Stimulated activated naive CD4-positive, alpha-beta T cell treated with Interleukin-2 at 50 U/mL for 16 hours (primary cell): ENCODE data around the gene GPR45.
A peak's percentile ranks its signal among the peaks of the same experiment; 100 is the strongest.
"Not testable (repeated sequence)": the region's sequence is repeated elsewhere in the genome, so short reads cannot be mapped to it uniquely, and the experiment has no call there.

ENCODE experiments used
- DNase-seq: peaks from one replicate; lab custom pipeline; 2025; lab: John Stamatoyannopoulos, UW

GPR45 gene, protein sequence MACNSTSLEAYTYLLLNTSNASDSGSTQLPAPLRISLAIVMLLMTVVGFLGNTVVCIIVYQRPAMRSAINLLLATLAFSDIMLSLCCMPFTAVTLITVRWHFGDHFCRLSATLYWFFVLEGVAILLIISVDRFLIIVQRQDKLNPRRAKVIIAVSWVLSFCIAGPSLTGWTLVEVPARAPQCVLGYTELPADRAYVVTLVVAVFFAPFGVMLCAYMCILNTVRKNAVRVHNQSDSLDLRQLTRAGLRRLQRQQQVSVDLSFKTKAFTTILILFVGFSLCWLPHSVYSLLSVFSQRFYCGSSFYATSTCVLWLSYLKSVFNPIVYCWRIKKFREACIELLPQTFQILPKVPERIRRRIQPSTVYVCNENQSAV

DNA sequence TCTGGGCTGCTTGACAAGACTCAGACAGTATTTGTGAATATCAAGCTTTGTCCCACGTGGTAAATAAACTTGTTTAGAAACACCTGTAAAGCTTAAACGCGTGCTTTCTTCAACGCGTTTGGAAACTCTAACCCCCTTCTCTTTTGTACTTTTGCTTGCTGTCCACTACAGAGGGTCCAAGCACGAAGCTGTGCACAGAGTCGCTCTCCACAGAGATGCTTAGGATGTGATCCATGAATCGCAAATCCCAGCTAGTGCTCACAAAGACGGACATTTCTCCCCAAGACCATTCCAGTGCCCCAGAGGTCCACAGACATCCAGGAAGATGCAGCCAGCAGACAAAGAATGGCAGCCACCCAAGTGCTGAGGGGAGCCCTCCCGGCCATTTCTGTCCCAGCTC, at the start of gene GPR45:
GPR45 (plus strand) TSS at position 301 of the 400 bp plus-strand sequence. CDS start 116 bp downstream, outside the sequence.
- DNase-seq, result no peak

DNA sequence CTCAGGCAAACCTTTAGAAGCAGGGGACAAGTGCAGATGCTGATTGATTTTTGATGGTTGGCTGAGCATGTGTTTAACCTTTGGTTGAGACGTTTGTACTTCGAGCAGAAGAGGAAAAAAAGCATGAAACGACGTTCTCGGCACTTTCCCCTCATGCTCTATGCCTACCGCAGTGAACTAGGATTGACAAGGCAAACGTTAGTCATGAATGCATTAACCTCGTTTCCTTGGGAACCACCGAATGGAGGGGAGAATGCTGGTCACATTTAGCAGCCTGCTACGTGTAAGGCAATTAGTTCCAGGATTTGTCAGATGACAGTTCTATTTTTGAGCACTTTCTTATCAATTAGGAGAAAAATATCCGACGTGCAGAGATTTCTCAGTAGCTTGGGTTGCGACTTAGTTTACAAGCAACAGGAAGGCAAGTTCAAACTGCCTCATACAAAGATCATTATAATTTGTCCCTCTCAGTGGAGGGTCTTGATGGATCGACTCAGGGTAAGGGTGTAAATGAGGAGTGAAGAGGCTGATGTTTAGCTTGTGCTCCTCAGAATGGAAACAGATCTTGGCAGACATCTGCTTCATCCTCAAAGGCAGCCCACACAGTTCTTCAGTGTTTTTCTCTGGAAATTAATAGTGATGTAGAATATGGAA, 47.4 kb upstream of the GPR45 start:
- DNase-seq, result no peak

DNA sequence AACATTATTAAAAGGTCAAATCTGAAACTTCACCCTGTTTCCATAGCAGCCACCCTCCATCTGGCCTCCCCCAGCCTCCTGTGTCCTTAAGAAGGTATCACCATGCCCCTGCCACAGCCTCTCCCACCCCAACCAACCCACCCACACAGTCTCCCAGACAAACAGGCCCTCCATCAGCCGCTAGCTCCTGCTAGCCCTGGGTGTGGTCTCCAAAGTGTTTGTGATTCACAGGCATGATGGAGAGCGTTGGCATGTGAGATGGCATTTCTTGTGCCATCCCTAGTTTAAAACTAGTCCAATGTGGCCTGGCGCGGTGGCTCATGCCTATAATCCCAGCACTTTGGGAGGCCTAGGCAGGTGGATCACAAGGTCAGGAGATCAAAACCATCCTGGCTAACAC, 44.9 kb upstream of the GPR45 start:
- no peak for DNase-seq

DNA sequence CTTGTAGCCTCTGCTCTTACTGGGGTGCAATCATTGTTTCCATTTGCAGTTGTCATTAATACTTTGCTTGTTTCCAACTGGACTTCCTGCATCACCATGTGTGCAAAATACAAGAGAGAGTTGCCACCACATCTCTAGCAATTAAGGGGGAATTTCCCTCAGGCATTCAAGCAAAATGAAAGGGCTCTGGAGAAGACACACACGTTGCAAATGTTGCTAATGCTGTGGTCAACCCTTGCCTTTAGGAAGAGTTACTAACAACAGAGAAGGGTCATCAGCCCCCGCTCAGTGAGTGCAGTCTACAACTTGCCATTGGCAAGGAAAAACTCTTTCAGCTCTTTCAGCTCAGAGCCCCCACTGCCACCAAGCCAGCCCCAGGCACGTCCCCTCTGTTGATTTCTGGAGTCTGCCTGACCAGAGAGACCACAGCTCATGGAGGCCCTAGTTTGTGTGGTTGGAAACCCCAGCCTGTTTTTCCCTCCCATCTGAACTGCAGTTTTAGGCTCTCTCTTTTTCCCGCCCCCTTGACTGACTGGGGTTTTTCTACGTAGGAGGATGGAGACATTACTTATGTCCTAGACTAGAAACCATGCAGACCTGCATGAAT, 25.9 kb upstream of the GPR45 start:
- DNase-seq, result no peak

DNA sequence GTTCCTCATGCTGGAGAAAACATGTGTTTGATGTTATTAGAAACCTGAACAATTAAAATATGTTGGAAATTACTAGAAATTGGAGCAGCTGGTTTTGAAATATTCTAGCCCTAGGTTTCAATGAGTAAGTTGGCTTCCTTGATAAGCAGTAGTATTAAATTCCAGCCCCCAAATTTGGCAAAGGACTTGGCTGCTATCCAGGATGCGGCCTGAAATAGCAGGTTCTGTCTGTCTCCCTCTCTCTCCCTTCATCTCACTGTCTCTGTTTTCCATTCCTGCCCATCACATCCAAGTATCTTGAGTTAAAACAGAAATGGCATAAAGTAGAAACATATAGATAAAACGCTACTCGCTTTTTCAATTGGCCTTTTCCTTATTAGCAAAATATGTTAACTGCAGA, 20.9 kb upstream of the GPR45 start:
- no peak for DNase-seq

GRCh38 chr2:105224444-105224843, 17.1 kb upstream of the GPR45 start:
- no peak for DNase-seq

- no peak for DNase-seq
These were observed 10.3 kb upstream of the GPR45 start for GRCh38 chr2:105231232-105231619.

GRCh38 chr2:105235388-105236059, 6.0 kb upstream of the GPR45 start:
- peak; percentile 14 for DNase-seq

- DNase-seq, result no peak
These were observed 5.5 kb upstream of the GPR45 start for GRCh38 chr2:105236060-105236424.

- DNase-seq, result no peak
These were observed 4.3 kb upstream of the GPR45 start for GRCh38 chr2:105237045-105237765.

DNA sequence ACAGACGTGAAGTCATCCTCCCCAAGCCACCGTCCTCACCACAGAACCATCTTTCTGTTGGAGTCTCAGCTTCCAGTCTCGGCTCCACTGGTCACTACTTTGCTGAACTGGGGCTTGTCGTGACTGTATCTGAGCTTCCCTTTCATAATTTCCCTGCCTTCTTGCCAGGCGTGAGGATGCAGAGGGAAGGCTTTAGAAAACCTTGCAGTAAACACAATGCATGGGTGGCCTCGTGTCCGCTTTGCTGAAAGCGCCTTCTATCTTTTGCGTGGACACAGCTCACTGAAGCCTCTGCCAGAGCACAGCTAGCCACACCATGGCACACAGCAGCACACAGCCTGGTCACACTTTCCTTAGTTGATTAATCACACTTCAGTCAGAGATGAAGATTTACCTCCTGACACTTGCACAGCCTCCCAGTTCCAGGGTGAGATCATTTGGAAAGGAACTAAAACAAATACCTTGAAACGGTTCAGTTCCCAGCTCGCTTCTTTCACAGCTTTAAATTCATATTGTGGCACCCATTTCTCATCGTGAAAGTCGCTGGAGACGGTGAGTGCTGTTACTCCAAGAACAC, 2.8 kb upstream of the GPR45 start:
- no peak for DNase-seq

GRCh38 chr2:105239924-105240323, 1.6 kb upstream of the GPR45 start:
- DNase-seq, result no peak

DNA sequence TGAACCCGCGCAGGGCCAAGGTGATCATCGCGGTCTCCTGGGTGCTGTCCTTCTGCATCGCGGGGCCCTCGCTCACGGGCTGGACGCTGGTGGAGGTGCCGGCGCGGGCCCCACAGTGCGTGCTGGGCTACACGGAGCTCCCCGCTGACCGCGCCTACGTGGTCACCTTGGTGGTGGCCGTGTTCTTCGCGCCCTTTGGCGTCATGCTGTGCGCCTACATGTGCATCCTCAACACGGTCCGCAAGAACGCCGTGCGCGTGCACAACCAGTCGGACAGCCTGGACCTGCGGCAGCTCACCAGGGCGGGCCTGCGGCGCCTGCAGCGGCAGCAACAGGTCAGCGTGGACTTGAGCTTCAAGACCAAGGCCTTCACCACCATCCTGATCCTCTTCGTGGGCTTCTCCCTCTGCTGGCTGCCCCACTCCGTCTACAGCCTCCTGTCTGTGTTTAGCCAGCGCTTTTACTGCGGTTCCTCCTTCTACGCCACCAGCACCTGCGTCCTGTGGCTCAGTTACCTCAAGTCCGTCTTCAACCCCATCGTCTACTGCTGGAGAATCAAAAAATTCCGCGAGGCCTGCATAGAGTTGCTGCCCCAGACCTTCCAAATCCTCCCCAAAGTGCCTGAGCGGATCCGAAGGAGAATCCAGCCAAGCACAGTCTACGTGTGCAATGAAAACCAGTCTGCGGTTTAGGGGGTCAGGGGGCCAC, 897 bp downstream of the GPR45 start:
- no peak for DNase-seq

DNA sequence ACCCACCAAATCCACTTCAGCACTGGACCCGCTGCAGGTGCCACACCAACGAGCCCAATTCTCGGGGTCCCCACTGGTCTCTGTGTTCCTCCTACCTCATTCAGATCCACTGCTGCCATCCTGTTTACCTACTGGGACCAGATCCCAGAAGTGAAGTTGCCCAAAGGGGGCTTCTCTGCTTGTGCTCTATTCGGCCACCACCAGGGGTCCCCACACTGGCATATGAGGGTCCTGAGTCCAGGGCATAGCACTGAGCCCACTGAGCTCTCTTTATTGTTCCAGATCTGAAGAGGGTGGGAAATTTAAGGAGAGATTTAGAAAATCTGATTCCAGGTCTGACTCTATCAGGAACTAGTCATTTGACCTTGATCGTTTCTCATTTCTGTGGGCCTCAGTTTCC, 2.4 kb downstream of the GPR45 start:
- no peak for DNase-seq

DNA sequence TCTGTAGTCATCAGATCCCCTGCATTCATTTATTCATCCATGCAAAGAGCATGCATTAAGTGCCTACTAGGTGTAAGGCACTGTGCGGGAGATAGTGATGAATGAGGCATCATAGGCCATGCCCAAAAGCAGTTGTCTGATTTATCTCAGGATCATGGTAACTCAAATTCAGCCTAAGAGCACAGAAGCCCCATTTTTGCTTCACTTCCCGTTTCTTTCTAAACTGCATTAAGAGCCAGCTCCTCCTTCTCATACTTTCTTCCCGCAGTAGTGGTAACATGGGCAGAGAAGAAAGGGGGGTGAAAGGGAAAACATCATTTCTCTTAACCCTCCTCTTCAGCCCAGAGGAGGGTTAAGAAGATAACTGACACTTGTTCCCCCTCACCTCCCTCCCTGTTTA, 2.9 kb downstream of the GPR45 start:
- DNase-seq, result no peak

GRCh38 chr2:105248316-105249070, 7.0 kb downstream of the GPR45 start:
- DNase-seq, result no peak

GRCh38 chr2:105249181-105249580, 7.6 kb downstream of the GPR45 start:
- no peak for DNase-seq

DNA sequence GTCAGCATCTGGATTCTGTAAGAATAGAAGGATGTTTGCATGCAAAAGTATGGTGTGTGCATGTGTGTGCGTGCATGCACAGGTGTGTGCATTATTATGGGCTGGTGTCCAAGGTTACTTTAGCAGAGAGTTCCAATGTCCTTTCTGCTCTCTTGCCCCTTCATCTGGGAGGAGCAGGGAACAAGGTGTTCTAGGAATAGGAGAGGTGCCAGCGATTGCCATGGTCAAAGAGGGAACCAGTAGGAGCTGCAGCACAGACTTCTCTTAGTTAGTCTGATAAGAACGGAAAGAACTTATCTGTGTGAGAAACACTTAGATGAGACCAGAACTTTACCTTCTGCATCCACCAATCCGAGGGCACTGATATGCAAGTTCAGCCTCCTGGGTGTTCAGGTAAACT, 8.3 kb downstream of the GPR45 start:
- no peak for DNase-seq

- DNase-seq, result not testable (repeated sequence)
These were observed 9.6 kb downstream of the GPR45 start for GRCh38 chr2:105251016-105251648.

DNA sequence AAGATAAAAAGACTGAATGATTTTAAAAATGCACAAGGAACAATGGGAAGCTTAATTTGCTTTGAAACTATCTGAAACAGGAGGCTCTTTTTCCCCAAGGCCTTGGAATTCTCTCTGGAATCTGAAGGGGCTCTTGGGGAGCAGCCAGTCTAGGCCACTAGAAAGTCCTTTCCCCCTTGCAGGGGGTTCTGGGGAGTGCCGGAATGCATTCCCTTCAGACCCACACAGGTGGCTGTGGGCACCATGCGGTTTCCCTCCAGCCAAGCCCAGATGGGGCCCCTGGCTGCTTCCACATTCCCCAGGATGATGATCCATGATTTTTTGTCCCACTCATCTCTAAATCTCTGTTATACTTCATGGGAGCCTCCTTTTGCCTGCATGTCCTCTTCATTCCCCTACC, 10.7 kb downstream of the GPR45 start:
- no peak for DNase-seq
